ENCODE data around the gene PPP1R18.
"Not testable (repeated sequence)": the region's sequence is repeated elsewhere in the genome, so short reads cannot be mapped to it uniquely, and the experiment has no call there.

Gene PPP1R18

GRCh38 chr6:30719356-30719755 lies 32.9 kb upstream of the PPP1R18 start:
- no peak for DNase-seq

GRCh38 chr6:30717845-30718720 lies 31.6 kb upstream of the PPP1R18 start:
- not testable (repeated sequence) for DNase-seq

GRCh38 chr6:30717129-30717844 lies 30.8 kb upstream of the PPP1R18 start, which contains the start of gene MDC1:
TSS of gene MDC1 (minus strand) at chr6:30717281. CDS start at chr6:30715175, 2,106 bp downstream.
- DNase-seq = peak; percentile 100

GRCh38 chr6:30716879-30717128 lies 30.4 kb upstream of the PPP1R18 start:
- no peak for DNase-seq

- no peak for DNase-seq
Observed at GRCh38 chr6:30714263-30714662, 27.8 kb upstream of the PPP1R18 start.

GRCh38 chr6:30712441-30712945 lies 26.0 kb upstream of the PPP1R18 start:
- DNase-seq = no peak

GRCh38 chr6:30711758-30712380 lies 25.4 kb upstream of the PPP1R18 start:
- no peak for DNase-seq

GRCh38 chr6:30709101-30709868 lies 22.8 kb upstream of the PPP1R18 start:
- DNase-seq = no peak

- no peak for DNase-seq
Observed at GRCh38 chr6:30707281-30707850, 20.9 kb upstream of the PPP1R18 start.

- DNase-seq = no peak
Observed at GRCh38 chr6:30705620-30706019, 19.2 kb upstream of the PPP1R18 start.

GRCh38 chr6:30703821-30704220 lies 17.4 kb upstream of the PPP1R18 start:
- no peak for DNase-seq

GRCh38 chr6:30703011-30703410 lies 16.6 kb upstream of the PPP1R18 start:
- no peak for DNase-seq

- DNase-seq = no peak
Observed at GRCh38 chr6:30700340-30700739, 13.9 kb upstream of the PPP1R18 start.

- no peak for DNase-seq
Observed at GRCh38 chr6:30696432-30696831, 10.0 kb upstream of the PPP1R18 start.

GRCh38 chr6:30691208-30691847 lies 4.9 kb upstream of the PPP1R18 start:
- no peak for DNase-seq

GRCh38 chr6:30690403-30691207 lies 4.2 kb upstream of the PPP1R18 start, which contains the start of gene NRM:
TSS of gene NRM (minus strand) at chr6:30690984. CDS start at chr6:30690974, 10 bp downstream.
- DNase-seq = peak; percentile 75

GRCh38 chr6:30689985-30690384 lies 3.5 kb upstream of the PPP1R18 start:
- DNase-seq = no peak

- DNase-seq = no peak
Observed at GRCh38 chr6:30689022-30689865, 2.8 kb upstream of the PPP1R18 start.

- no peak for DNase-seq
Observed at GRCh38 chr6:30688569-30688968, 2.1 kb upstream of the PPP1R18 start.
